ENCODE measurements around the gene SUFU.

DNA sequence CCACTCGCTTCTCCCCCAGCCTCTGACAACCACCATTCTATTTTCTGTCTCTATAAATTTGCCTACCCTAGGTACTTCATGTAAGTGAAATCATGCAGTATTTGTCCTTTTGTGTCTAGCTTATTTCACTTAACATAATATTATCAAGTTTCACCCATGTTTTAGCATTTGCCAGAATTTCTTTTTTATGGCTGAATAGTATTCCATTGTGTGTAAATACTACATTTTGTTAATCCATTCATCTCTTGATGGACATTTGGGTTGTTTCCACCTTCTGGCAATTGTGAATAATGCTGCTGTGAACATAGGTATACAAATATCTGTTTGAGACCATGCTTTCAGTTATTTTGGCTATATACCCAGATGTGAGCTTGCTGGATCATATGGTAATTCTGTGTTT, 83.1 kb downstream of the SUFU start:
- TF ChIP-seq, protein P1, sequence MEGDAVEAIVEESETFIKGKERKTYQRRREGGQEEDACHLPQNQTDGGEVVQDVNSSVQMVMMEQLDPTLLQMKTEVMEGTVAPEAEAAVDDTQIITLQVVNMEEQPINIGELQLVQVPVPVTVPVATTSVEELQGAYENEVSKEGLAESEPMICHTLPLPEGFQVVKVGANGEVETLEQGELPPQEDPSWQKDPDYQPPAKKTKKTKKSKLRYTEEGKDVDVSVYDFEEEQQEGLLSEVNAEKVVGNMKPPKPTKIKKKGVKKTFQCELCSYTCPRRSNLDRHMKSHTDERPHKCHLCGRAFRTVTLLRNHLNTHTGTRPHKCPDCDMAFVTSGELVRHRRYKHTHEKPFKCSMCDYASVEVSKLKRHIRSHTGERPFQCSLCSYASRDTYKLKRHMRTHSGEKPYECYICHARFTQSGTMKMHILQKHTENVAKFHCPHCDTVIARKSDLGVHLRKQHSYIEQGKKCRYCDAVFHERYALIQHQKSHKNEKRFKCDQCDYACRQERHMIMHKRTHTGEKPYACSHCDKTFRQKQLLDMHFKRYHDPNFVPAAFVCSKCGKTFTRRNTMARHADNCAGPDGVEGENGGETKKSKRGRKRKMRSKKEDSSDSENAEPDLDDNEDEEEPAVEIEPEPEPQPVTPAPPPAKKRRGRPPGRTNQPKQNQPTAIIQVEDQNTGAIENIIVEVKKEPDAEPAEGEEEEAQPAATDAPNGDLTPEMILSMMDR (IDR thresholded peaks at IDR 0.05): no peak
- TF ChIP-seq POLR2AphosphoS5 (IDR thresholded peaks at IDR 0.05): no peak

Data from stomach (tissue), 4 donors.